HG03045 (cell line): ENCODE data around the gene EXOC4.

Source experiments
- ATAC-seq: cut with Tn5 transposase; IDR thresholded peaks from one replicate; pipeline ENCODE4 v1.9.1; 2021; ENCODE audit warnings: mild to moderate bottlenecking, moderate library complexity; ENCODE audit not compliant: unreplicated experiment

Gene EXOC4

DNA sequence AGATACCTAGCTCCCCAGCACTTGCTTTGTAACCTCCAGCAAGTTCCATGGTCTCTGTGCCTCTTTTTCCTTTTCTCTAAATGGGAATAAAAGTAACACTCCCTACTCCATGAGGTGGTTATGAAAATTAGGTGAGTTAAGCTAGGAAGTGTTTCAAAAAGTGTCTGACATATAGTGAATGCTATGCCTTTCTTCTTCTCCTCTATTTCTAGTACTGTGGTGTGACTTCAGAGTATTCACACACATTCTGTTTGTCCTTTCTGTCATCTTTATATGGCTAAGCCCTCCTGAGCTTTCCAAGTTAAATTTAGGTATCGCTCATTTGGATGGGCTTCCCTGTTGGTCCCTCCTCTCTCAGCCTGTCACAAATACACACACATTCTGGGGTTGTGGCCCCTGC lies 229.7 kb downstream of the EXOC4 start:
- no peak for ATAC-seq

DNA sequence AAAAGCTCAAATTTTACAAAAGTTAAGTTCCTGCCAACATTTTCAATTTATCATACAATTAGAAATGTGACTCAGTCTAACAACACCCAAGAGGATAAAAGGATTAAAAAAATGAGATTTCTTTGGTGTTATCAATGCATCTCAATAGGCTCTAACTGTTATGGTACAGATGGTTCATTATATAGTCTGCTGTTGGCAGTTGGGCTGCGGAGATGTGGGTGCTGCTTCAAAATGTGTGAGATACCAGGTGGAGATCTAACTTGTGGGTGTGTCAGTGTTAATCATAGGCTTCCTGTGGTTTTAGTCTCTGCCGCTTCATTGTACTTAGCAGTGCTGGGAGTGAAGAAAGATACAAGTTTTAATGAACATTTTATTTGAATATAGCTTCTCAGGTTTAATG lies 231.2 kb downstream of the EXOC4 start:
- ATAC-seq: no peak

DNA sequence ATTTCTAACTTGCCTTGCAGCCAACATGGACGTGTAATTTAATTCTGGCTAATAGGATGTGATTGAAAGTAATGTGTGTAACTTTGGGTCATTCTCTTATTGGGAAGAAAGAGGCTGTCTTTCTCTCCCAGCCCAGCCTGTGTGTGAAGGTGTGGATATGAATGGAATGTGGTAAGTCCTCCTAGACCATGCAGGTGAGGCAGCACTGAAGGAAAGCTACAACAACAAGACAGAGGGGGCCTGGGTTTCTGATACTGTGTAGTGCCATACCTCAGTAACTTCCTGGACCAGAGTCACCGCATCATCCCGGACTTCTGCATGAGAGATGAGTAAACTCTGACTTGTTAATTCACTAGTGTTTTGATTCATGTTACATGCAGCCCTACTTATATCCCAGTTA lies 237.0 kb downstream of the EXOC4 start:
- no peak for ATAC-seq

DNA sequence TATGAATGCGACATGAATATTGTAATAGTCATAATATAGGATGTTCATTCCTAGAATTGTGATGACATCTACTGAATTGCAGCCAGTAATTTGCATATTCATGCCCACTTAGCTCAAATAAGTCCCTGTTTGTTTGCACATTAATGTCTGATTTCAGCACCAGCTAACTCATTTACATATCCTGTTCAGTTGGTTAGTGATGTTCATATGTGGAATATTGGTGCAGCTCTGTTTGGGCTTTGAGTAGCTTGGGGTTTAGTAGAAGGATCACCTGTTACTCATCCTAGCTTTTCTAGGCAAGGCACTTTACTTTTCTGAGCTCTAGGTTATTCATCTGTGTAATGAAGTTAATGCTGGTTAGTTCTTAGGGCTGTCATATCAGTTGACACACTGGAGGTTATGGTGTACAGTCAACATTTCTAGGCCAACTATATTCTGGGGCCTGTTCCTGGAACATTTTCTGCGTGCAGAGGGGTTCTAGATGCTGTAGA lies 238.4 kb downstream of the EXOC4 start:
- no peak for ATAC-seq

DNA sequence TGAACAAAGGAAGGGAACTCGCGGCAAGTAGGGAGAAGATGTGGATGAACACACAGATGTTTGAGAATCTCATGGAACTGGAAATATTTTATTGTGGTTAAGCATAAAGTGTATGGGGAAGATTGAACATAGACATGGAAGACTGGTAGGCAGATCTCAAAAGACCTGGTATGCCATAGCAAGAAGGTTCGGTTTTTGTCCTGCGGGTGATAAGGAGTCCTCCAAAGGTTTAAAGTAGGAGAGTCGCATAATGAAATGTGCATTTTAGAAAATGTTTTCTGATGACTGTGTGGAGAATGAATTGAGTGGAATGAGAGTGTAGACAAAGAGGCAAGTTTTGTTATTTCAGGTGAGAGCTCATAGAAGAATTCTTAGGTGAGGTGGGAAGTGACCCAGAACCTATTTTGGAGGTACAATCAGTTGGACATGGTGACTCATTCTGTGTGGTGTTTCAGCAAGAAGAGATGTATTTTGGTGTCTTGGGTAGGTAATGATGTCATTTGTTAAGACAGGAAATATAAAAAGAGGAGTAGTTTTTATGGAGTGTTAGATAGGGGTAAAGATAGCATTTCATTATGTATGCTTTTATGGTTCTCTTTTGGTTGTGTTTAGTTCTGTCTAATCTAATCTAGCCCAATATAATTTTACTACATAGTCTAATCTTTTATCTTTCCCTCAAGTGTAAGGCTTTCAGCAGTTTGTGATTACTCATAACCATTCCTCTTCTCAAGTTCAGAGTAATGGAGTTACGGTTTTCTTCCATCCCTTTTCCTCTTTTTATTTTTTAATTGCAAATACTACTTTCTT lies 239.2 kb downstream of the EXOC4 start:
- ATAC-seq: no peak

DNA sequence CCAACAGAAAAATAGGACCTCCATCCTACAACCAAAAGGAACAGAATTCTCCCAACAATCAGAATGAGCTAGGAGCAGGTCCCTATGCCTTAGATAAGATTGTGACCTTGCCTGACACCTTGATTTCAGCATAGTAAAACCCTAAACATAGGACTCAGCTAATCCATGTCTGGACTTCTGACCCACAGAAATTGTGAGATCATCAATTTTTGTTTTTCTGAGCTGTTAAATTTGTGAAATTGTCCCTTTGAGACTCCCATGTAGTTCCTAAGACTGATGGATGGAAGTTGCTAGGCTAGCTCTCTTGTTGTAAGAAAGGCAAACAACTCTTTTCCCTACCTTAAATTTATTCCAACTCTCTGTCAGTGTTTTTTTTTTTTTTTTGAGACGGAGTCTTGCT lies 244.2 kb downstream of the EXOC4 start:
- ATAC-seq: no peak

DNA sequence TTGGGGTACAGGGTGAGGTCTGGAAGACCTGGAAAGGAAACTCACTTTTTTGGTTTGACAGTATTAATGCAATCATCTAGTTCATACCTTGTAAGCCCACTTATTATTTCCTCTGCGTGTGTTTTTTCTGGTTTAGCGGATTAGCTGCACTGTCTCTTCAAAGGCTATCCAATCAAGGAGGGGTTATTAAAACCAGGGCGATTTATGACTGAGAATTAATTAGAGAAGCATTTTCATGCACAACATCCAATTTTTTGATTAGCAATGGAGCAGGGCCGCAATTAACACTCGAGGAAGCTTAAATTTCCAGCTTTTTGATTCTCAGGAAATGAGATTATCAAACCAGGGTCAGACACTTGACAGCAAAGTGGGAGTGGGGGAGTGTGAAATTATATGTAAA lies 248.9 kb downstream of the EXOC4 start:
- no peak for ATAC-seq

DNA sequence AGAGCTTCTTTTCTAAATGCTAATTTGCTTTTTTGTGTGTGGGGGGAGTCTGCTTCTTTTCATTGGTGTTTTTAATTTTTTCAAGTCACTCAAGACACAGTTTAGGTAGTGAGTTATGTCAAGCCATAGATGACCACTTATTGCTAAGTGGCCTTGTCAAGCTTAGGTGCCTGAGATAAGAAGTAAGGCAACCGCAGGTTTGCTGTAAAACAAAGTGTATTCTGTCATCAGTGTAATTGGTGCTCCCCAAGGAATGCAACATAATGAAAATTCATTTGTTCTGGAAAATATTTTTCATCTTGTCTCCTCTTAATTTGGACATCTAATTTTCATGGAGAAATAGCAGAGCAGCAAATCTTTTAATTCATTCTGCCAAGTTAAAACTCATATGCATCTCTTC lies 249.6 kb downstream of the EXOC4 start:
- no peak for ATAC-seq

DNA sequence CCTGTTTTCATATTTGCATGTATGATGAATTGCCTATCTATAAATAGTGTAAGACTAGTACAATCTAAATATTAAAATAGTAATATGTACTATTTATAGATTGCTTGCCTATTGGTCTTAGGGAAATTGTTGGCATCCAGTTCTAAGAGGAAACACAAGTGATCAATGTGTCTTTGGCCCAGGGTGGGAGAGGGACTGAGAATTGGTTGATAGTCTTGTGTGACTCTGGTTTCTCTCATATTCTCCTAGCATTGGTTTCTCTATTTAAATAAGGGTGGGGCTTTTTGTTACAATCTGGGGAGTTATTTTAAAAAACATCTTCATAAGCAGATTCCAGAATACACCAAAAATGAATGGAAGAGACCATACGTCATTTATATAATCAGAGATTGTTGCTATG lies 250.1 kb downstream of the EXOC4 start:
- ATAC-seq: no peak

DNA sequence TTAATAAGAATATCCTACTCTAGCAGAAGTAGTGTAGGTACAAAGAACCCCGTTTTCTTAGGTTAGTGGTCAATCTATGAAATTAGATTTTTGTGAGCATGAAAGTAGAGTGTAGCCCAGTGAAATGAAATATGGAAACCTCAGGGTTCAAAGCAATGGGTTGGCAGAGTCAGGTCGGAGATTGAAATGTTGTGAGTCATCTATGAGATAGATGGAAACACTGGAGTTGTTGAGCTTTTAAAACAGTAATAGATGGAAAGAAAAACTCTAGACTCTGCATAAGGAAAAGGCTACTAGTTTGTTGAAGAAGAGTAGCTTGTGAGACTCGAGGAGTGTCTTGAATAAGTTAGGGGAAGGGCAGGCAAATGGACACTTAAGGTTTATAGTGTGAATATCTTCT lies 251.9 kb downstream of the EXOC4 start:
- no peak for ATAC-seq

DNA sequence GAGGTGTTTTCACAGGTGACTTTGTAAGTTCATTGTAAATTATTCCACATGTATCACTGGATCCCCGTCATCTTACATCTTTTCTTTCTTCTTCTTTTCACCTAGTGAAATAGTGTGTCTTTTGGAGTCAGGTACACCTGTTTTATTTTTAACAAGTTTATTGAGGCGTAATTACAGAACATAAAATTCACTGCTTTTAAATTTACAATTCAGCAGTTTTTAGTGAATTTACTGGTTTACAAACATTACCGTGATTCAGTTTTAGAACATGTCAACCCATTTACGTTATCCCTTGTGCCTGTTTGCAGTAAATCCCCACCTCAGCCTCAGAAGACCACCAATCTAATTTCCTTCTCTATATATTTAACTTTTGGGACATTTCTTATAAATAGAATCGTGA lies 256.9 kb downstream of the EXOC4 start:
- no peak for ATAC-seq

DNA sequence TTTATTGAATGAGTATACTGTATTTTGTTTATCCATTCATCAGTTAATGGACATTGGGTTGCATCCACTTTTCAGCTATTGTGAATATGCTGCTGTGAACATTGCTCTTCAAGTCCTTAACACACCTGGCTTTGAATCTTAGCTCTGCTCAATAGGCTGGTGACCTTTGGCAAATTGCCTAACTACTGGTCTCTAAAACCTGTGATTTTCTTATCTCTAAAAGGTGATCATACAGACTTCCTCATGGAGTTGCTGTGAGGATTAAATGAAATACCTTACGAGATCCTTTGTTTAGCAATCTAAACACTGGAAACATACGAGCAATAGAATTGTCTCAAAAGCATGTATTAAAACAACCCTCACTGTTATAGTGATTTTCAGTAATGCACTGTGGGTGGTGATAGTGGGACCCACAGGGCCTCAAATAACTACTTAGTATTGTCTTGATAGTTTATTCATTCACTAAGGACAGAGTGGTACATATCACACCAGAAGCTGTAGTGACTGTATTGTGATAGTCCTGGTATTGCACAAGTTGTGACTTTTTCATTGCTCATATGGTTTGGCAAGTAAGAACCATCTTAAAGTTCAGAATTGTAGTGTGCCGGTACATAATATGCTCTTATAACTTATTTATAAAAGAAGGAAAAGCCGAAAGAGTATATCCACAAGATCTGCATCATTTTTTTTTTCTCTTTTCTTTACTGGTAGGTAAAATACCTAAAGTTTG lies 257.6 kb downstream of the EXOC4 start:
- no peak for ATAC-seq

DNA sequence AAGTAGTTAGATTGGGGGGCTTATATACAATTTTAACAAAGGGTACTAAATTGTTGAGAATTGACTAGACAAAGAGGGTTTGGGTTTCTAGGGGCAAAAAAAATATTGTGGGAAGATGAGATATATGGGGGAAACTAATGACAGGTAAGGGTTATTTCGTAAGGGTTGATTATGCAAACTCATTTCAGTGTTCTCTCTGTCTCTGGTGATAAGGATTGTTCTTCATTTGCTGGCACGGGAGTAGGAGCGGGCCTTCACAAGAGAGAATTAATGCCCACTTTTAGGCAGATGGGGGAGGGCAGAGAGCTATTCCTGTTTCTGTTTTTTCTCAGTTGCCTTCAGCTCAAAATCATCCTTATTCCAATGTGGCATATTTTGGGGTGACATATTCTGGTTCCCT lies 258.4 kb downstream of the EXOC4 start:
- ATAC-seq: no peak

DNA sequence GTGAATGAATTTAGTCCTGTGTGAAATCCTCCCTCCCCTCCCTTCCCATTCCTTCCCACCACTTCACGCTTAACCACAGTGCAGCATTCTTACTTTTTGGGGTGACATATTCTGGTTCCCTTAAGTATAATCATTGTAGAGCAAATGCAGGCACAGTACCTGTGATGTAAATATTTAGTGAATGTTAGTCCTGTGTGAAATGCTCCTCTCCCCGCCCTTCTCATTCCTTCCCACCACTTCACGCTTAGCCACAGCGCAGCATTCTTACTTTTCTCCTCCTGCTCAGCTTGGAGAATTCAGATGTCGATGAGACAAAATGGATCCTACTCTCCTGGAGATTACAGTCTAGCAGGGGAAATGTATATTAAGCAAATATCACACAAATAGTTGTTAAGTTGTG lies 258.8 kb downstream of the EXOC4 start:
- no peak for ATAC-seq

DNA sequence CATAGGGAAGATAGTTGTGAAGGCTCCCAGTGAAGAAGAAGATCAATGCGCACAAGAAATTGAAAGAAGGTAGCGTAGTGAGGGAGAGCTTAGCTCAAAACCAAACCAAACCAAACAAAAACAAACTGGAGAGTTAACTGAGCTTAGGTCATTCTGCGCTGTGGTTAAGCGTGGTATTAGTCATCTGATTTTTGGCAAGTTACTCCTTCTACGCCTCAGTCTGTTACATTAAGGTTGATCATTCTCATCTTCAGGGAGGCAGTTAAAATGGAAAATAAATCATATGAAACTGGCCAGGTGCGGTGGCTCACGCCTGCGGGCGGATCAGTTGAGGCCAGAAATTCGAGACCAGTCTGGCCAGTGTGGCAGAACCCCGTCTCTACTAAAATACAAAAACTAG lies 259.7 kb downstream of the EXOC4 start:
- ATAC-seq: no peak

DNA sequence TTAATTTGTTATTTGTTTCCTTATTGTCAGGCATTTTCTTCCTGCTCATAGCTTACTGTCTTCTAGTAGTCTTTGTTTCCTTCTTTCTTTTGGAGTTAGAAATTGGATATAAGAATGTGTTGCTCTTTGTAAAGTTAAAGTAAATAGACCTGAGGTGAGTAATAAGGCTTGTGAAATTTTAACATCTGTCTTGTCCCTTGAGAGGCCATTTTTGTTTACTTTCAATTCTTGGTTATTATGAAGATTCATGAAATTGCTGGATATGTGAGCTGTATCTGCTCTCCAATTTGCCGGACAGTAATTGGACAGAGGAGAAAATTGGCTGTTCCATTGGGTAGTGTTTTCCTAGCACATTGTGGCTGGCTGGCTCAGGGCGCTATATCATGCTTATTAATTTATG lies 260.7 kb downstream of the EXOC4 start:
- no peak for ATAC-seq

DNA sequence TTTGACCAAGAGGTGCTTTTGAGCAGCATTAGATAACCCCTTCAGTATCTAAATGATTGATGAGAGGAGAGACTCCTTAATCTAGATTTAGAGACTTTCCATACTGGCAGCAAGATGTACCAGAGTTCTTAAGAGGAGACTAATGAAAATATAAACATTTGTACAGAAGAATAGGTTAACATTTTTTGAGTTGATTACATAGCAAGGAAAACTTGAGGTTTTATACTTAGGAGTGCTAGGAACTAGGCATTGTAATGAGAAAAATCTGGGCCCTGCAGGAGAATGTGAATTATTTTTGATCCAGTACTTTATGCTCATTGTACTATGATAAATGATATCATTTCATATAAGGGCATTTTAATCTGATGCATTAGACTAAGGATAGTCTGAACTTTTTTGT lies 261.7 kb downstream of the EXOC4 start:
- ATAC-seq: no peak

DNA sequence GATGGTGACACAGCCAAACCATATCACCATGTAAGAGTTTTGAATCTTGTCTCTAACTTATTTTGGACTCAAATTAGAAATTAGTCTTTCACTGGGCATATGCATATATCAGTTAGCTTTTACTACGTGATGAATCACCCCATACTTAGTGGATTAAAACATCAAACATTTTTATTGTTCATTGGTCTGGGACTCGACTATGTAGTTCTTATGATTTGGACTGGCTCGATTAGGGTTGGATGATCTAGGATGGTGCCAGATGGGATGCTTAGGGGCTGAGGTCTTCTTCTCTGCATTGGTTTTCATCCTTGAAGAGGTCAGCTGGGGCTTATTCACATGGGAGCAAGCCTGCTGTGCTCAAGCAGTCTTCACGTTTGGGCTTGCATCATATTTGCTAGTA lies 264.9 kb downstream of the EXOC4 start:
- ATAC-seq: no peak

DNA sequence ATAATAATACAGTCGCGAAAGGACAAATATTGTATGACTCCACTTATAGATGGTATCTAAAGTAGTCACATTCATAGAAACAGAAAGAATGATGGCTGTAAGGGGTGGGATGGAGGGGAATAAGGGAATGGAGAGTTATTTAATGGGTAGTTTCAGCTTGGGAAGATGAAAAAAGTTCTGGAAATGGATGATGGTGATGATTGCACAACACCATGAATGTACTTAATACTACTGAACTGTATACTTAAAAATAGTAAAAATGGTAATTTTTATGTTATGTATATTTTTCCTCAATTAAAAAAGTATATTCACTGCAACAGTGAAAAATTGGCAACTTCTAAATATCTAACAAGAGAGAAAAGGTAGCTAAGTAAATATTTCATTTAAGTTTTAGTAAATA lies 265.8 kb downstream of the EXOC4 start:
- no peak for ATAC-seq

DNA sequence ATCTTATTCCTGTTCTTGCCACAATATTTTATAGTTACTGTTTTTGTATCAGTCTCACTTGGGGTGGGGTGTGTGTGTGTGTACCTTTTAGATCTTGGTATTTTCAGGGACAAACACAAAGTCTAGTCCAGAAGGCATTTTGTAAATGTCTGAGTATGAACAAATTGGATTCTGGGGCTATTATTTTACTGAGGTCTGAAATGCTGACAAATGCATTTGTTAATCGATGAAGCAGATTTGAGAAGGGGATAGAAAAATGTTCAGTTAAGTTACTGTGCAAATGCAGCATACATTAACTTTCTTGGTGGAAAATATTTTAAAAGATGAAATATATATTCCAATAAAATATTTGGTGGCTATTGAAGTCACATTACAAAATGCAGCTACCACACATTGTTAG lies 267.4 kb downstream of the EXOC4 start:
- ATAC-seq: no peak

DNA sequence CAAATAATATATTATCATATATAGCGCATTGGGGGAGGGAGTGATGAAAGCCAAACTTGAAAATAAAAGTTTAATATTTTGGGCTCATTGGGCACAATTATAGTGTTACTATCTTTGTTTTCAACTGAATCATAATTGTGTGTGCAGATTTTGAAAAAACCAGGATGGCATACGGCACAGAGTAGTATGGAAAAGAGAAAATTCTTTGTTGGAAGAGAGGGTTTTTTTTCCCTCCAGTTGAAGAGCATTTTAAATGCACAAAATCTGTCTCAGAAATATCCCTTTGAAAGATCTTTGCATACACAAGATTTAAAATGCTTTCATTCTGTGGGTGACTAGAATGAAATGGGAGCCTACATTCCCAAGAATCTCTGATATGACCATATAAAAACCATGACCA lies 269.6 kb downstream of the EXOC4 start:
- no peak for ATAC-seq

DNA sequence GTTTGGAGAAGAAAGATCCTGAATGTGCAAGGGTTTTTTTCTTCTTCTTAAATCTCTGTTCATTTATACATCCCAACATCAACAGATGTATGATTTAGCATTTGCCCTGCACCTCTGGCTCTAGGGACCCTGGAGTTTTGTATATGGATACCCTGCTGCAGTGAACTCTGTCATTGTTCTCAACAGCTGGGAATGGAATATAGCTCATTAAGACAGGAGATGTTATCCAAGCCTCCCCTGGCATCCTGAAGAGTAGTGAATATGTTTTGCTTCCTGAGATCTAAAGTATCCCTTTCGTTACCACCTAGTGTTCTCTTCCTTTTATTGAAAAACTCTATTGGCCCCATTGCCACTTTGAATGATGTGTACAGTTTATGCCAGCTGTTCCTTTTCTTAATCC lies 275.9 kb downstream of the EXOC4 start:
- ATAC-seq: no peak
